Measurements from ENCODE around the gene EXTL2.
"Not testable (repeated sequence)": the region's sequence is repeated elsewhere in the genome, so short reads cannot be mapped to it uniquely, and the experiment has no call there.

GRCh38 chr1:100855116-100855515 is 39.5 kb downstream of the EXTL2 start:
- TF ChIP-seq CTCF (IDR thresholded peaks at IDR 0.05); POLR2AphosphoS5 (IDR thresholded peaks at IDR 0.05; ENCODE audit: low read depth, low read length); TCF7L2 (IDR thresholded peaks at IDR 0.05; ENCODE audit: low read depth, low read length); SIN3A (IDR thresholded peaks at IDR 0.05; ENCODE audit: borderline replicate concordance, insufficient read depth, low read depth, low read length); REST (IDR thresholded peaks at IDR 0.05; ENCODE audit: insufficient read depth in 1 of 2, low read depth in 2 of 2, low read length in 1 of 2): not testable (repeated sequence)

All from Panc1 (cell line).